GM18508 (cell line): ENCODE results near the gene MAP3K20.
"Not testable (repeated sequence)": the region's sequence is repeated elsewhere in the genome, so short reads cannot be mapped to it uniquely, and the experiment has no call there.

Source experiments
- ATAC-seq: cut with Tn5 transposase; IDR thresholded peaks from one replicate; pipeline ENCODE4 v1.9.1; 2021; ENCODE audit warnings: moderate number of reproducible peaks; ENCODE audit not compliant: insufficient read depth, unreplicated experiment

Gene MAP3K20

DNA sequence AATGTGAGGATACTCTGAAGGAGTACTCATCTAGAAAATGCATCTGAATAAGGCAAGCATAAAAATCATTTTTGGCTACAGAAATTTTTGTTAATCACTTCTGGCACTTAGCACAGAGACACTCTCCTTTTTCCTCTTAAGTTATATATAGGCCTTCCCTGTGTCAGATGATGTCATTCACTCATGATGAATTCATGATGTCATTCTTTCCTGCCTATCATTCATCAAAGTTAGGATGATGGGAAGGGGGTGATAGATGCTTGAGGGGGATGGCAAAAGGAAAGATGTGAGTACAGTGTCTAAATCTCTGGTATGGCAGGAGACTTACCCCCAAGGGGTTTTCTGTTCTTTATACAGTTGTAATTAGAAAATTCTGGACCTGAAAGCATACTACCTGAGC lies 42.0 kb downstream of the MAP3K20 start:
- no peak for ATAC-seq

DNA sequence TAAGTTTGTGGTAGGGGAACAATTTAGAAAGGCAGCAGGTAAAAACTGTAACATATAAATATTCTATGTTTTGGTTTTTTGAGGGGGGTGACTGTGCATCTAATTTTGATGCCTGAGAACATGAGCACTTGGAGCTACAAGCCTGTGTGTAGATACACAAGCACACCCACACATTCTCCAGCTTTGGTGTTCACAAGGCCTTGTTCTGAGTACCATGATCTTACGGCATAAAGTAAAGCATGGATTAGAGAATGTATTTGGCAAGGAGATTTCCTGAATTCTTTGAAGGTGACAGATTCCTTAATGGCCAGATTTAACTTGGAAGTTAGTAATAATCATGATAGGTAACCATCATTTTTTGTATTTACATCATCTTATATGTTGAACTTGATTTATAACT lies 42.7 kb downstream of the MAP3K20 start:
- no peak for ATAC-seq

DNA sequence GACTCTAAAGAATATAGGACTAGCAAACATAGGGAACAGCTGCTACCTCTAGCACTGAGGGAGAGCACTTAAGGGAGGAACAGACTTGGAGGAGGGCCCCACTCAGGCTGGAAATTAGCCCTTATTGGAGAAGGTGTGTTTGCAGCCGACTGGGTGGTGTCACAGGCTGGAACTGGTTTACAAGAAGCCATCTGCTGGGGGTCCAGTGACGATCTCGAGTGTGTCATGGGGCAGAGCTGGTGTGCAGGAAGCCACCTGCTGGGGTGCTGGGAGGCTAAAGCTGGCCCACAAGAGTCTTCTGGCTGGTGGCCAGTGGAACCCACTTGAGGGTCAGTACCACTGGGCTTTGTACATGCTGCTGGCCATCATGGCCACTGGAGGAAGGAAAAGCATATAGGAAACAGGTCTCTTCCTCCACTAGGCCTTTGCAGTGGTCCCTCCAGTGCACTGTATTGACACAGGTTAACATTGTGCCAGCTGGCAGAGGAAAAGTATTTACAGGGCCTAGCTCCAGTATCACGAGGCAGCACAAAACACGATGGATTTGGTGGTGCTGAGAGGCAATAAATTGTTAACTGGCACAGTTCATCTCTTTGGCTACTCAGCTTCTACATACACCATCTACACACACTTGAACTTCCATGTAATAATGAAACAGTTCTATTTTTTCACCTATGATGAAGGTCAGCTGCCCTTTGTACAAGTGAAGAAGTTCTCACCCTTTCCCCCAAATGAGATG lies 43.6 kb downstream of the MAP3K20 start:
- ATAC-seq: no peak

DNA sequence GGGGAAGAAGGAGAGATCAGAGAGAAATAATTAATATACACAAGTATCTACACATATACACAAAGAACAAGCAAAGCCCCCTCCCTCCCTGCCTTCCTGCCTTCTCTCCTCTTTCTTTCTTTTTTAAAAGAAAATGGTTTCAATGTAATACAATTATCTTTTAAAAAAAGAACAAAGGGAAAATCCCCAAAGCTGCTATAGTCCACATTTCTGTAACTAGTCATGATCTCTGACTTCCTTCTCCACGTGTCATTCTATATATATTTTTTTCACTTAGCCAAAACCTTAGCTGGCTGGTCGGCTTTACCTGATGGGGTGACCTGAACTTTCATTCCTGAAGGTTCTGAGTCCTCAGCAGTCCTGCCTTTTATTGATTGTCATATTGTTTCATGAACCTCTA lies 44.3 kb downstream of the MAP3K20 start:
- ATAC-seq: no peak

DNA sequence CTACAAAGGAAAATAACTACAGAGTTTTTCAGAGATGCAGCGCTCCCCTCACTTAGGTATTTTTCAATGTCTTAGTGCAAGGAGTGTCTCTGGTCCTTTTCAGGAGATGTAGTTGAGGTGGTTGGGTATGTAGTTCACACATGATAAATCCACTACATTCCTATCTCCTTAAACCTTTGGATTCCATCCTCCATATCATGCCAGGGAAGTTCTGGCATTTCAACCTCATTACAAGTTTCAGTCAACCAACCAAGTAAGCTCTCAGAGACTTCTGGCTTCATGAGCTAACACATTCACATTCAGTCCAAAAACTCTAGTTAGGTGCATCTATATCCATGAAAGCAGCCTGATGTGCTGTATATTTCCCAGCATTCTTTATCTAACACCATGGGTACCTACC lies 47.3 kb downstream of the MAP3K20 start:
- ATAC-seq: no peak

DNA sequence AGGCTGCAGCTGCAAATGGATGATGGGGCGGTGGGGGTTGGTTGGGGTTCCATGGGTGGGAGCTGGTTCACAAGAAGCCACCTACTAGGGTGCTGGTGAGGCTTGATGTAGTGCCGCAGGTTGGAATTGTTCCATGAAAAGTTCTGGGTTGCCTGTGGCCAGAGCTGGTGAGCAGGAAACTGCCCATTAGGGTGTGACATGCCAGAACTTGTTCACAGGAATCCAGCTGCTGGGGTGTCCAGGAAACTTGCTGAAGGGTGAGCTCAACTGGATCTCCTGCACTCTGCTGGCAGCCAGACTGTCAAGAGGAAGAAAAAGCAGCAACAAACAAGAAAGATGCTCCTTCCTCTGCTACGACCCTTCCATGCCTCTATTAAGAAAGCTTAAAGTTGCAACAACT lies 48.8 kb downstream of the MAP3K20 start:
- no peak for ATAC-seq

DNA sequence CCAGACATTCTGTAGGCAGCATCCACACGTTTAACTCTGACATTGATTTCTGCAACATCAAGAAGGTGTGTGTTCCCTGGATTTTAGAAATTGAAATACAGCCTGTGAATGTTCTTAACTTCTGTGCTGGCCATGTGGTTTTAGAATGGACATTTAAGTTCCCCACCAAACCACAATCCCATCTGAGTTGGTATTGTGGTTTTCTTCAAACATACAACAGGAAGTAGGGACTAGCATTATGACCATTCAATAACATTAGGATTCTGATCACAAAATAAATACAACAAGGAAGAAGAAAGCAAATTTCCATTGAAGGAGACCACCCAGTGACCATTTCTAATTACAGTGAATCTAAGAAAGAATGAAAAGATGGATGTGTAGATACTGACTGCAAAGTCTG lies 51.2 kb downstream of the MAP3K20 start:
- ATAC-seq: no peak

DNA sequence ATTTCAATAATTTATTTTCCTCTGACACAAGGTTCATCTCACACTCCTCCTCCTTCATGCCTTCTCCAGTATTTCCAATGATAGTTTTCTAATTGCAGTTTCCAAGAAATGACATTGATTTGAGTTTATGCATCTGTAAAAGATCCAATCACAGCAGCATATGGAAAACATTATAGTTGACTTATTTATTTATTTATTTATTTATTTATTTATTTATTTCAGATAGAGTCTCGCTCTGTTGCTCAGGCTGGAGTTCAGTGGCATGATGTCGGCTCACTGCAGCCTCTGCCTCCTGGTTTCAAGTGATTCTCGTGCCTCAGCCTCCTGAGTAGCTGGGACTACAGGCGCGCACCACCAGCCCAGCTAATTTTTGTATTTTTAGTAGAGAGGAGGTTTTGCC lies 52.5 kb downstream of the MAP3K20 start:
- ATAC-seq: not testable (repeated sequence)

DNA sequence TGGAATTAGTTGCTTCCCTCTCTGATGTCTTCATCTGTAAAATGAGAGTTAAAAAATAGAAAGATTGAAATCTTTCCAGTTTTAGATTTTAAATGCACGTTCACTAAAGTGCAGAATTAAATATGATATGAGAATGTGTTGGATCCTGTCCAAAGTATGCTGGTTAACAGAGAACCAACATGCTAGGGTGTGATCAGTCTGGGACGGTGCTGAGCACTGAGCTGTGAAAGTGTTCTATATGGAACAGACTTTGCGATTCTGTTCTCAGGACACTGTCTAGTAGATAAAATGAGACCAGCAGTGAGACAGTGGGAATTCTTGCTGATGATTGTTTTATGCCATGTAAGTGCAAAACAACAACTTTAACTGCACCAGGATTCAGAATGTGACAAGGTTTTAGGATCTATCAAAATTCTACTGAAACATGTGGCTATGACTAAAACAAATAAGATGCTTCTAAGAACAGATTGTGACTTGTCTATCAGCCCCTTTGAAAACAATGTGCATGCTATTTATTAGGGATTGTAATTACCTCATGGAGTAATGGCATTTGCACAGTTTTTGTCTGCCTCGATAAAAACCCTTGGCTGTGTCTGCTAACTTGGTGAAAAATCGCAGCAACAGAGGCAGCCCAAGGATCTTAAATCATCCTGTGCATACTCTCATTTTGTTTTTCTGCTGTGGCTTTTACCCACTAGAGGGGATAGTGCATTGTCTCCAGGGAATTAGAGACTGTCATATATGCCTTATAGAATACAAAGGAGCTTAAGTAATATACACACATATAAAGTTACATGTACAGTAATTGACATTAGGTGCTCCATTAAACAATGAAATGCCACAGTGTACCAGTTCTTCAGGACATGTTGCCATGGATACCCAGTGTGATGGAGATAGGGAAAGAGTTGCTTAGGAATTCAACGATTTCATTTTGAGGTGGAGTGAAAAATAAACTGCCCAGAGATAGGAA lies 55.1 kb downstream of the MAP3K20 start:
- no peak for ATAC-seq

DNA sequence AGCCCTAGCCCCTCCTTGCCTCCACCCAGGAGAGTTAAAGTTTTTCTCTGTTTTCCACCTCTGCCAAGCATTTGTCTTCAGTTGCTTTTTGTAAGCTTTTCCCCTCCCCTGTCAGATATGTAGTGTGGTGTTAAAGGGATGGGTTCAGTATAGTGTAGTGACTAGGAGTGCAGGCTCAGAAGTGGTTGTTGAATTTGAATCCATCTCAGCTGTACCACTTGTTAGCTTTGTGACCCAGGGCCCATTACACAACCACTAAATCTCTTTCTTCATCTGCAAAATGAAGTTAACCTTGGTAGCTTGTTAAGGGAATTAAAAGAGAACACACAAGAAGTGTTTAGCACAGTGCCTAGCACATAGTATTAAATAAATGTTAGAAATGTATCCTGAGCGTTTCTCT lies 56.9 kb downstream of the MAP3K20 start:
- ATAC-seq: no peak

DNA sequence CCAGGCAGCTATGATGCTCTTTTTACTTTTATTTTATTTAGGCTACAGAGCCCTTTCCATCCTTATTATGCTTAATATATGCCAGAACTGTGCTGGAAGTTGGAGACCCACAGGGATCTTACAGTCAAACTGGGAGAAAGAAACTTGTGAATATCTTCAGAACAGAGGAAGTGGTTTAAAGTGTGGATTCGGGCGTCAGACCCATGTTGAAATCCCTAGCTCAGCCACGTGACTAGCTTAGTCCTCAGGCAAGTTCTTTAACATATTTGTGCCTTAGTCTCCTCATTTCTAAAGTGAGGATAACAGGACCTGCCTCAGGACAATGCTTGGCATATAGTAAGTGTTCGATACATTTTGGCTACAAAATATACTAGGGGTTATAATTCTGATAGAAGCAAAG lies 59.1 kb downstream of the MAP3K20 start:
- ATAC-seq: no peak

DNA sequence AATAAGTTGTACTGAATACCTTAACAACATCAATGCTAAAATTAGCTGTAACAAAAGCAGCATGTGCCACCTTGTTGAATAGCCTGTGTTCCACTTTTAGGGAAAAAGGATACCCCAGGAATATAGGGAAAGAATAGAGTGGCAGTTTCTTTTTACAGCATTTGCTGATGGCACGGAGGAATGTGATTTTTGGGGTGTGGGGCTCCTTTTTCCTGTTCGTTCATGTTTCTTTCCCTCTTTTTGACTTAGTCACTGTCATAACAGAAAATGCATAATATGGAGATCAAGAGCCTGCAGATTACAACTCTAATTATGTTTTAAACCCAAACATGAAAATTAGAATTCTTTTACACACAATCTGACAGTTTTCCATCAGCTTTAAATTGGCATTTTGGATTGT lies 60.4 kb downstream of the MAP3K20 start:
- ATAC-seq: no peak

DNA sequence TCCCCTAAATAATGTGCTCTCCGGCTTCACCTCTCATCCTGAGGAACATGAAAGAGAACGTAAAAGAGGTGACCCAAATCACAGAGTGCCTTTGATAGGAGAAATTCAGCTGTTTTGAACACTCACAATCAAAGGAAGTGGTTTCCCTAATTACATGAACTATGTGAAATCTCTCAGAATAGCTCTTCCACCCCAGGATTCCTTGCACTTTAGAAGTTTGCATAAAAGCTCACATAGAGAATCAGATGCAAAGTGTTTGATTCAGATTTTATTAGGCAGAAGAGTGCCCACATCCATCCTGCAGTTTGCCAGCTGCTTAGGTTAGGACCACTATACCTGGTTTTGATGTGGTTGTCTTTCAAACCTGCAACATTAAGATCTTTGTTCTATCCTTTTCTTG lies 61.0 kb downstream of the MAP3K20 start:
- no peak for ATAC-seq

DNA sequence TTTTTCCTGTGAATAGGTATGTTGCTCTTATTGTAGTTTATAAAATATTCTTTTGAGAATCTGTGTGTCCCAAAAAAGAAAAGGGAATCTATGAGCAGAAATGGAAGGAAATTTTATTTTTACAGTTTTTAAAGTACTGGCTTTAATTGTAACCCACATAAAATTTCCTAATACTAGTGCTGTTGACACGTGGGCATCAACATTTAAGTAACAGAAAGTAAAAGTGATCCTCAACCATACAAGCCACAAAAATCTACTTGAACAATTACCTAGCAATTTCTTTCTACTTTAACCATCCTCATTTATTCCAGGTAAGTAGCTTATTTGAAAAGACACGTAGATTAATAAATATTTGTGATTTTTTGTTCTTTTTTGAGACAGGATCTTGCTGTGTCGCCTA lies 62.0 kb downstream of the MAP3K20 start:
- ATAC-seq: no peak

DNA sequence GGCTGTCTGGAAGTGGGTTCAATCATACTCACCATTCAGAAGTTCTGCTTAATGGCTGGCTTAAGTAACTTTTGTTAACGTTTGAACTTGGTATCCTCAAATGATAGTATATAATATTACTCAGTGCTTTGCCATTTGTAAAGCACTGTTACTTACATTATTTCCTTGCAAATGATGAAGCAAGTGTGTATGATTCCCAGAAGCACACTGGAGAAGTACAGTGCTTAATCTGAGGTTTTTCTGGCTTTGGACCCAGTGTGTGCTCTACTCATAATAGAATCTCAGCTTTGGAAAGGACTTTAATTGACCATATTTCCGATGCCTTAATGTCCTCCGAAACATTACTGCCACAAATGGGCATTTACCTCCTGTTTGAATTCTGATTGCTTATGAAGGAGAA lies 63.3 kb downstream of the MAP3K20 start:
- no peak for ATAC-seq

DNA sequence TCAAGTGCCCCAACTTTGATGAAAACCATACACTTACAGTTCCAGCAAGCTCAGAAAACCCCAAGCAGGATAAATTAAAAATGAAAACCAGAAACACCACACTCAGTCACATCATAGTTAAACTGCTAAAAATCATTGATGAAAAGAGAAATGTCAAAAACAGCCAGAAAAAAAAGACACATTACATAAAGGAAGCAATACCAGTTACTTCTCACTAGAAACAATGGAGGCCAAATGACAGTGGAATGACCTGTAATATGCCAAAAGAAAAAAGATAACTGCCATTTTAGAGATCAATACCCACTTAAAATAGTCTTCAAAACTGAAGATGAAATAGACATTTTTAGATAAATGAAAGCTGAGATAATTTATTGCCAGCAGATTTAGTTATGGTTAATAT lies 66.0 kb downstream of the MAP3K20 start:
- no peak for ATAC-seq

DNA sequence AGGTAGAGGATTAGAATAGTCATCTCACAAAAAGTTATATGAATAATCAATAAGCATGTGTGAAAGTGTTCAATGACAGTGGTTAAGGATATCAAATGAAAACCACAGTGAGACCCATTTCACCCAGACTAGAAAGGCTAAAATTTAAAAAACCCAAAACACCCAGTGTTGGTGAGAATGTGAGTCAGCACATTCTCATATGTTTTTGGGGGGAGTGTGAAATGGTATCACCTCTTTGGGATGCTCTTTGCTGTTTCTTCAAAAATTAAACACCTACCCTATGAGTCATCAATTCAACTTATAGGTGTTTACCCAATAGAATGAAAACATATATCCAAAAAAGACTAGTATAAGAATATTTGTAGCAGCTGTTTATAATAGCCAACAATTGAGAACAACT lies 69.8 kb downstream of the MAP3K20 start:
- no peak for ATAC-seq

DNA sequence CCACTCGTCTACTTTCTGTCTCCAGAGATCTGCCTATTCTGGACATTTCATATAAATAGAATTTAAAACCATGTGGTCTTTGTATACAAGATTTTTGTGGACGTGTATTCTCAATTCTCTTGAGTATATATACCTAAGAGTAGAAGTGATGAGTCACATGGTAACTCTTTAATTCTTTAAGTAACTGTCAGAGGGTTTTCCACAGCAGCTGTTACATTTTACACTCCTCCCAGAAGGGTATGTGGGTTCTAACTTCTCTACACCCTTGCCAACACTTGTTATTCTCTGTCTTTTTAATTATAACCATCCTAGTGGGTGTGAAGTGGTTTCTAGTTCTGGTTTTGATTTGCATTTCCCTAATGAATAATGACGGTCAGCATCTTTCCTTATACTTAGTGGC lies 70.9 kb downstream of the MAP3K20 start:
- ATAC-seq: no peak

DNA sequence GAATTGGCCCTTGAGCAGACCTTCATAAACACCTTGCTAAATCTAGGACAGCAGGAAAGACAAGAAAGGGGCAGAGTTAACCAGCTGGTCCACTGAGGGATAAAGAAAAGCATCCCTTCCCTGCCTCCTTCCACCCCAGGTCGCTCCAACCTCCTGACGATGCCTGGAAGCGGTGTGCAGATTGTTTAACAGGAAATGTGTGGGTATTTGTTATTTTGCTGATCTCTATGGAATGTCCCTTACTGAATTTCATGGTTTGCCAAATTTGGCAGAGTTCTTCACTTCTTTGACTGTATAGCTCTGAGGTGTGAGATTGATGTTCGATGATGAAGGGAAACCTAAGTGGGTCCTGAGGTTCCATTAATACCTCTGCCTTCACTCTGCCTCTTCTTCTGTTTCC lies 72.9 kb downstream of the MAP3K20 start:
- ATAC-seq: no peak

DNA sequence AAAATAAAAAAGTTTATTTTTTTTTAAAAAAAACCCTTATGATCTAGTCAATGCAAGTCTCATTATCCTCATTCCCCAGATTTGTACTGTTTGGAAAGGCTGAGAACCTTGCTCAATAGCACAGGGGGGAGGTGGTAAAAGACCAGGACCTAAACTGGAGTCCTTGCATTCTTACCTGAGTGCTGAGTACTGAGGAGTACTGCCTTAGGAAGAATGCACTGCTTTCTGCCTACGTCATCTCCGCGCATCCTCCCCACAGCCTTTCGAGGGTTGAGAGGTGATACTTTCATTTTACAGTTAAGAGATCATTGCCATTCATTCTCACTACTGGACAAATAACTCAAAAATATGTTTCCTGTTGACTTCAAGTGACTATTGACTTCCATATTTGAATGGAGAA lies 73.8 kb downstream of the MAP3K20 start:
- no peak for ATAC-seq

DNA sequence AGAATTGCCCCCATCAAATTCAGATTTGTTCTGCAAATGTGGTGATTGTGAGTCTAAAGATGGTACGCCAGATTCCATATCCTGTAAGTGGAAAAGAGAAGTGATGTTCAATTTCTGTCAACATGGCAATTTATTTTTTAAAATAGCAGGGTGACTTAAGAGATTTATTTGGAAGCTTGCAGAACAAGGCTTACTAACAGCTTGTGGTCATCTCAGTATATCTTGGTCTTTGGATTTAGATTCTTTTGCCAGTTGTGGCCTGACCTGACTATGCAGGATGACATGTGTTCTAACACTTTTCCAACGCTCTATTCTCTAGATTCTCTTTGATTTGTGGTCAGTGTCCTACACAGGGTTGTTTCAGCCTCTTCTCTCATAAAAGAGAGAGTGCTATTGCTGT lies 74.4 kb downstream of the MAP3K20 start:
- ATAC-seq: no peak

DNA sequence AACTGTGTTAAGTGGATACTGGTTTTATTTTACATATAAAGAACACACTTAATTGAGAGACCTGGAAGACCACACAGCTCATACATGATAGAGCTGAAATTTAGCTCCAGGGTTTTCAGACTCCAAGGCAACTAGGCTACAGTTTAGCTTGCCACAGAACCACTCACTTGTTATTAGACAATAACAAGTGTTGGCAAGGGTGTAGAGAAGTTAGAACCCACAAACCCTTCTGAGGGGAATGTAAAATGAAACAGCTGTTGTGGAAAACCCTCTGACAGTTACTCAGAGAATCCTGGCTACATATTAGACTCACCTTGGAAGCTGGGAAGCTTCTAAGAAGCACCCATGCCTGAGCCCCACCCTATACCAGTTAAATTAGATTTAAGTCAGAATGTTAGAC lies 75.3 kb downstream of the MAP3K20 start:
- ATAC-seq: no peak
